SK-N-SH treated with all-trans-retinoic acid at 6 μM for 48 hours (cell line): ENCODE results near the gene COPE.

ENCODE experiments used
- RARB ChIP-seq: fragments of 250-450 bp; sonication (Bioruptor Pico); IDR thresholded peaks from 2 replicates; pipeline ENCODE4 v1.8.0; 2021; ENCODE audit warnings: mild to moderate bottlenecking, moderate library complexity
- TCF4 ChIP-seq: fragments of 250-450 bp; sonication (Bioruptor Pico); IDR thresholded peaks from 2 replicates; pipeline ENCODE4 v1.8.0; 2021; ENCODE audit warnings: mild to moderate bottlenecking, moderate library complexity, borderline replicate concordance
- TOX ChIP-seq: fragments of 250-450 bp; sonication (Bioruptor Pico); IDR thresholded peaks from 2 replicates; pipeline ENCODE4 v1.8.0; 2021; ENCODE audit warnings: mild to moderate bottlenecking, moderate library complexity, borderline replicate concordance
- TF ChIP-seq, protein P1 (sequence below): fragments of 250-450 bp; sonication (Bioruptor Pico); IDR thresholded peaks from 2 replicates; pipeline ENCODE4 v1.8.0; 2020; ENCODE audit warnings: mild to moderate bottlenecking, moderate library complexity, borderline replicate concordance

DNA sequence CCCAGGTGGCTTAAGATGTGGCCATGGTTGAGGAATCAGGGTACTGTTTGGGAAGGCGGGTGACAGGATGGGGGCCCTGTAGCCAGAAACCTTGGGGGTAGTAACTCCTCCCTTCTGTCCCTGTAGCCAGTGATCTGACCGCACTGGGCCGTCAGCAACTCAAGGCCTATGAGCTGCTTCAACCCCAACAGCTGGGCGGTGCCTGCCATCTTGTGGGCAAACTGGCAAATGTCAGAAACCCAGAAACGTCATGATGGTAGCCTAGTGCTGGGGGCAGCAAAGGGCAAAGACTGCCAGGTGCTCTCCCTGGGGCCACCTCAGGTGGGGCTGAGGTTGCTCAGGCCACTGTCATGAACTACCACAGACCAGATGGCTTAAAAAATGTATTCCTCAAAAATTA lies 3.5 kb downstream of the COPE start:
- TF ChIP-seq TCF4 (CRISPR knock-in tag) (no peak), RARB (no peak), TOX (CRISPR knock-in tag) (no peak)
- TF ChIP-seq, protein P1, sequence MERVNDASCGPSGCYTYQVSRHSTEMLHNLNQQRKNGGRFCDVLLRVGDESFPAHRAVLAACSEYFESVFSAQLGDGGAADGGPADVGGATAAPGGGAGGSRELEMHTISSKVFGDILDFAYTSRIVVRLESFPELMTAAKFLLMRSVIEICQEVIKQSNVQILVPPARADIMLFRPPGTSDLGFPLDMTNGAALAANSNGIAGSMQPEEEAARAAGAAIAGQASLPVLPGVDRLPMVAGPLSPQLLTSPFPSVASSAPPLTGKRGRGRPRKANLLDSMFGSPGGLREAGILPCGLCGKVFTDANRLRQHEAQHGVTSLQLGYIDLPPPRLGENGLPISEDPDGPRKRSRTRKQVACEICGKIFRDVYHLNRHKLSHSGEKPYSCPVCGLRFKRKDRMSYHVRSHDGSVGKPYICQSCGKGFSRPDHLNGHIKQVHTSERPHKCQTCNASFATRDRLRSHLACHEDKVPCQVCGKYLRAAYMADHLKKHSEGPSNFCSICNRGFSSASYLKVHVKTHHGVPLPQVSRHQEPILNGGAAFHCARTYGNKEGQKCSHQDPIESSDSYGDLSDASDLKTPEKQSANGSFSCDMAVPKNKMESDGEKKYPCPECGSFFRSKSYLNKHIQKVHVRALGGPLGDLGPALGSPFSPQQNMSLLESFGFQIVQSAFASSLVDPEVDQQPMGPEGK (CRISPR knock-in tag), result no peak
